Central memory CD4-positive, alpha-beta T cell (primary cell): ENCODE measurements around the gene FAM149B1.
"Not testable (repeated sequence)": the region's sequence is repeated elsewhere in the genome, so short reads cannot be mapped to it uniquely, and the experiment has no call there.

Source experiments
- DNase-seq: peaks from one replicate; pipeline ENCODE4 v3.0.0; 2022

The FAM149B1 gene

DNA sequence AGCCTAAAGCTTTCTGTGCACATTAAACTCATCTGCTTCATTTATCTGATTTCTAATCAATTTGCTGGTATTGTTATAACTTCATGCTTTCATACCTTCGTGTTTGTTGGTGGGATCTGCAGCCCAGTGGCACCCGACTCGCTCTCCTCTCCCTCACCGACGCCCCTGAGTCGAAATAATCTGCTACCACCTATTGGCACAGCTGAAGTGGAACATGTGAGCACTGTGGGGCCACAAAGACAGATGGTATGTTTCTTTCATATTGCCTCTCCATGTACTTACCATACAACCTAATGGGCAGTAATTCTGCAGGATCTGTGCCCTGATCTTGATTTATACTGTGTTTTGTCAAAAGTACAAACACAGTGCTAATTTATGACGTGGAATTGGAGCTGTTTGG lies 66.8 kb downstream of the FAM149B1 start:
- DNase-seq, result no peak

DNA sequence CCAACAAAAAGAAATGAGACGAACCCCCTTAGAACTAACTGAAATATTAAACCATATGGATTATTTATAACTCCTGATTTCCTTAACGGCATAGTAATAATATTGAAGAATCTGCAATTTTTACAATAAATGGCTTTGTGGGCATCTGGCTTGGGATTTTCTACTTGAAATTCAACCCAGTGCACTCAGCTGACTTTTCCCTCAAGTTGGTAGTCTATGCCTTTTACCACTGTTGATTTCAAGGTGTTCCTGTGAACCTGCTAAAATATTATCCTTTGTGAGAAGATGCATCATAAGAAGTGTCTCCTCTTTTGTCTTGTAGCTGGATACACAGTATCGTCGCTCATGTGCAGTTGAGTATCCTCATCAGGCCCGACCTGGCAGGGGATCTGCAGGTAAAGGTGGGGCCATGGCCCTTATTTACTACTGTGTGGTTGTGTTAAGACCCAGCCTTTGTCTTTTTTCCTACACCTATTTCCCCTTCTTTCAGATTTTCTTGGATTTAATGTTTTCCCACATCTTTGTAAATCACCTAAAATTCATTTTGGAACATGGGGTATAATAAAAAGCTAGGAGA lies 71.2 kb downstream of the FAM149B1 start:
- DNase-seq, result no peak

DNA sequence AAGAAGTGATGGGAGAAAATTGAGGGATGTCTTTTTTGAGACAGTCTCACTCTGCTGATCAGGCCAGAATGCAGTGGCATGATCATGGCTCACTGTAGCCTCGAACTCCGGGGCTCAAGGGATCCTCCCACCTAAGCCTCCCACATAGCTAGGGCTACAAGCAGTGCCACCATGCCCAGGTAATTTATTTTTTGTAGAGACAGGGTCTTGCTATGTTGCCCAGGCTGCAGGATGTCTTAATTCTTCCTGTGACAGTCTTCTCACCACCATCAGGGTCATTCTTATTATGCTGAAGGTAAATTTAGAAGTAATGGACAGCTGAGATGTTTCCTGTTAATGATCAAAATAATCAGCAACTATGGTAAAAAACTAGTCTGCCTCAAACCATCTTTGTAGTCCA lies 72.0 kb downstream of the FAM149B1 start:
- no peak for DNase-seq

DNA sequence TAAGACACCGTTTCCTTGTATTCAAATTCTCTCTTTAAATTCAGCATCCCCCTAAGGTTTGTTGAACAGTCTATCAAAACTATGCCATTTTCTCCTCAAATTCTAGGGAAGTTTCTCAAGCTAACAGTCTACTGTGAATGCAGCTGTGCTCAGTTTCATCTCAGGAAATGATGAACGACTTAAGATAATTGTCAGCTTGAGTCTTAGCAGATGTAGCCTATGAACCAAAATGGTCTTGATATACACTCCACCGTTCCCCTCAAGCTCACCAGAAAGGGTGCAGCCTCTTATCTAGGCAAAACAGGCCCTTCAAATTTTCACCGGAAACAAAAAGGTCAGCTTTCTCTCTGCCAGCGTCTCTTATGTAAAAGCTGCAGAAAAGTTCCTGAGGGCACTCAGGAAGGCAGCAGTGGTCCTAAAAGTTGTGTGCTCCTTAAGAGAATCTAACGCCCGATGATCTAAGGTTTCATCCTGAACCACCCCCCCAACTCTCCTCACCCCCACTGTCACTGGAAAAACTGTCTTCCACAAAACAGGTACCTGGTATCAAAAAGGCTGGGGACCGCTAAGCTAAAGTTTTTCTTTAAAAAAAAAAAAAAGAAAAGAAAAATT lies 77.1 kb downstream of the FAM149B1 start:
- DNase-seq, result no peak

DNA sequence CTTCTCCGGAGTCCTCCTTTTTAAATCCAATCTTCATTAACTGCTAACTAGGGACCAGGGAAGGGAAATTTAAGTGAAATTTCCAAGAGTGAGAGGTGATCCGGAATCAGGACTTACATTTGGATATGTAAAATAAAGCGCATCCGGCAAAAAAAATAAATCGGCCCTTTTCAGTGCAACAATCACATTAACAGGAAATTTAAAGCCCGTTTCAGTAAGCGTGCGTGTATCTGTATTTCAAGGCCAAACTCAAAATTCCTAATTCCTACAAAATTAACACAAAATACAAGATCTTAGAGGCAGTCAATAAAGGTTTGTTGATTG lies 78.4 kb downstream of the FAM149B1 start:
- DNase-seq, result peak; percentile 3

DNA sequence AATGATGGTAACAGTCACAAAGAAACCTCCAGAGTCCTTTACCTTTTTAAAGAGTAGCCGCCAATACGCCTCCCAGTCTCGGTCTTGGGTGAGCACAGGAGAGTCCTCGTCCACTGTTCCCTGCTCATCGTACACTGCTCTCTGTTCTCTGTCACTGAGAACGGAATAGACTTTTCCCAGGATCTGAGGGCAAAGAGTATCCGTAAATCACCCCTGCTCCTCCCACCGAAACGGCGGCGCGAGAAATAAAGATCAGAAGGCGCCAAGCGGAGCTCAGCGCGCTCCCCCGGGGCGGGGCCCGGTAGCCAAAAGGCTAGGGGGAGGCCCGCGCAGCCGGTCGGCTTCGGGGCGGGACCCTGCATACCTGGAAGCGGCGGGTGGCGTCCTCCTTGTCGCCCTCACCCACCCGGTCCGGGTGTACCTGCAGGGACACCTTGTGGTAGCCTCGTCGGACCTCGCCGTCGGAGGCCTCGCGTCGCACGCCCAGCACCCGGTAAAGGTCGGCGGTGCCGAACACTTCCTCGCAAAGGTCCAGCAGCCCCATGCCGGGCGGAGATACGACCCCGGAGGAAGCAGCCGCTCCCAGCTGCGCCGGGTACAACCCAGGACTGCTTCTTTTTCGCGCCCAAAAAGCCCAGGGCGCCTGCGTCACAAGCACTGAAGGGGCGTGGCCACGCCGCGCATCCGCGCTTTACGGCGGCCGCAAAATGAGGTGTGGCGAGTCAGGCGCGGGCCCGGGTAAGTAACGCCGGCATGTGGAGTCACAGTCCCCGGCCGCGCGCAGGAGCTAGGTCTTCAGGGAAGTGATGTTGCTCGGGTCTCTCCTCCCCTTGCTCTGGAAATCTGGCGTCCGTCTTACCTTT lies 79.0 kb downstream of the FAM149B1 start, which contains the start of gene DNAJC9:
TSS of gene DNAJC9 (minus strand) at position 610 of the 863 bp plus-strand sequence. CDS start at position 544, 66 bp downstream.
- peak; percentile 93 for DNase-seq

DNA sequence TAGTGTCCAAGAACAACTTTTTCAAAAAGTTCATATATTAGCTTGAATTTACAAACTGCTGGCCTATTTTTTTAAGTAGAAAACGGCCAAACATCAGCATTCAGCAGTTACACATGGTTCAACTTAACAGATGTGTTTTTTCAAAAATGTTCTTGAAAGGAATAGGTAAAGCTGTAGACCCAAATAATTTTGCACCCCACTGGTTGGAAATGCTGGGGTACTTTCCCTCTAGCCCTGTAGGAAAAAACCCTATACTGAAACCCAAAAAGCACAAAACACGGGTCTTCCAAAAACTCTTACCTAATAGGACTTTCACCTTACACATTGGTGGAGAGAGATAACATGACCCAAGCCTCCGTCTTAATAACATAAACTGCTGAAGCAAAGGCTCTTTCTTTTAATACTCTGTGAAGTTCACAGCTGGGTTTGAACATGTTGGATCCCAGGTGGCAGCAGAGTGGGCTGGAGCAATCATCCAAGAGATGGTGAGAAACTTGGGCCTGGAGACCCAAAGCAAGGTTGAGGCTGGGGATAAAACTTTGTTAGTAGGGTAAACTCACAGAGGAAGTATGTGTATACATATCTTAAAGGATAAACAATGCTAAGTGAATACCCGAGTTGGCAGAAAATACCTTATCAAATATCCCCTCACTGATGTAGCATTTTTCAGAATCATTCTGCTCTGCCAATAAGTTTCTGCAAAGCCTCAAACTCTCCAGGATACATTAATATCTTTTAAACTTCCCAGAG lies 79.8 kb downstream of the FAM149B1 start:
- no peak for DNase-seq

DNA sequence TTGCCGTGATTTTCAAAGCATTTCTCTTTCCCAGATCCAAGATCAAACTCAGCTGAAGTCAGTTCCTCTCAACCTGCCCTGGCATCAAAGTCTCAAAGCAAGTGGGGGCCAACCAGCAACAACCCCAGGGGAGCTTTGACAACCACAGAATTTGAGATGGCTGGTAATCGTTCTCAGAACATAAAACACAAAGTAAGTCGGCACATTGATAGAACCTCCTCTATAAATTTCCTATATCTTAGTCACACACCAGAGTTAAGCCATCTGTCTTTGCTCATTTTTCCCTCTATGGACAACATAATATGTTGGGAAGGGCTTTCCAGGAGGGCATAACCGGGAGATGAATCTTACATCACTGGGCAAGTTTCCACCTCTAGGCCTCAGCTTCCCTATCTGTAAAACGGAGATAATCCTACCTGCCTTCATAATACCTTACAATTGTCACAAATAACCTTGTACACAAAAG lies 80.4 kb downstream of the FAM149B1 start:
- DNase-seq, result no peak

DNA sequence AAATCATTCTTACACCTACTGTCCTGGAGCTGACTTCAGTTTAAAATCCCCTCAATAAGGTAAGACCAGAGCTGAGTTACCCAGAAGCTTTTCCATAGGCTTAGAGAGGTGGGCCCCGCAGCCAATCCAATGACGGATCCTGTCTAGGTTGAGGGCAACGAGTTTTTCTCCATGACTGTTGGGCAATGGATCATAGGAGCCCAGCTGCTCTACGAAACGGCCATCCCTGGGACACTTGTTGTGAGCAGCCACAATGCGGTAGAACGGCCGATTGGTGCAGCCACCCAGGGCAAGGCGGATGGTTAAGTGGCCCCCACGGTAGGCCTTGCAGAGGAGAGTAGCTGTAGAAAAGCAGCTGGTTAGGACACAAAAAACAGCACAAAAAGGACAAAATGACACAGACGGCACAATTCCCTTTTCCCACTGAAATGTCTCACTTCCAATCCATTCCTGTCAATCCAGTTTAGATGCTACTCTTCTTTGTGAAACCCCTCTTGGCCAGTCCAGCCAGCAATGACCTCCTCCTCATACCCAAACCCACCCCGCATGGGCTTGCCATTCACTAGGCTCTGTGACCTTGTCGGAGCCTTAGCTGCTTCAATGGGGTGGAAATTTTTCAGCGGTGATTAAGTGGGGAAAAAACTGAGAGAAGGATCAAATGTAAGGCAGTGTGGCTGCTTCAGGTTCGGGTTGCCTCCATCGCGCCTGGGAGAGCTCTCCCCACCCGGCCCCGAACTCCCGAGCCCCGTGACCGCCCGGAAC lies 83.9 kb downstream of the FAM149B1 start:
- no peak for DNase-seq

DNA sequence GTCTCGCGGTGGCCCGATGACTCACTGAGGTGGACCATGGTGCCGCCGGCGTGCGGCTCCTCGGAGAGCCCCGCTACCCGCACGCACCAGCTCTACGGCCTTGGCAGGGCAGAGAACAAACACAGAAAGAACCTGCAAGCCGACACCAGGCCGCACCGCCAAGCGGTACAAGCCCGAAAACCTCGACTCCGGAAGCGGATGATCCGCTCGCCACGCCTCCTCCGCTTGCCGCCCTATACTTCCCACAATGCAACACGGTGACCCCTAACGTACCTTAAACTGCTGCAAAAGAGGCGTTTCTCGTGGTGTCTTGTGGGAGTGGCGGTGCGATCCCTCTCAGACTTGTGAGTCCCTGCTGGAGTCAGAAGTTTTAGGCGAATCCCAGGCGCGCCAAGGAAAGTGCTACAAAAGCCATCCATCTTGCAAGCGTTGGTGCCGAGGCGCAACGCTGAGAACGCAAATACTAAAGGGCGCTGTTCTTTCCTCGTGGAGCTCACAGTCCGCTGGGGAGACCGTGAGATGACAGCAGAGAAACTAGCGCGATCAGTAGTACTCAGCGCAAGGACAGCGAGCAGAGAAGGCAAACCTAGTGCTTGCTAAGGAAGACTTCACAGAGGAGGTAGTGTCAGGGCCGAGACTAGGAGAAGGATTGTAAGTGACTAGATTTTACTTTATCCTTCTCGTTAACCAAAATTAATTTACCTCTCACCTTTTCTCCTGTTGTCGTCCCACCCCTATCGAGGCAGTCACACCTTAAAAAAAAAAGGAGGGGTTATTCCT lies 84.7 kb downstream of the FAM149B1 start, which contains the start of gene MRPS16:
TSS of gene MRPS16 (minus strand) at position 200 of the 780 bp plus-strand sequence. CDS start at position 38, 162 bp downstream.
- peak; percentile 94 for DNase-seq

DNA sequence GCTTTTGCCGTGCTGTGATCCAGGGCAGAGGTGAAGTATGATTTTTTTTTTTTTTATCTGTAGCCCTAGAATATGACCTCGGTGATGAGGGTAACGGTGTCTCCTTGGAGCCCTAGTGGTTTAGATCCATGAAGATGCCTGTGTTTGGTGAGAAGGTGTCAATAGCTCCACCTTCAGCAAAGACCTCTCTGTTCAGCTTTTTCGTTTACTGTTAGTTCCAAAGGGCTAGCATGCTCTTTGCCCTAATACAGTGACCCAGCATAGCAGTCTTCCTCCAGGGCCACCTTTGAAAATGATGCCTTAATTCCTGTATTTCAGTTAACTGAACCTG lies 85.3 kb downstream of the FAM149B1 start:
- DNase-seq, result no peak

DNA sequence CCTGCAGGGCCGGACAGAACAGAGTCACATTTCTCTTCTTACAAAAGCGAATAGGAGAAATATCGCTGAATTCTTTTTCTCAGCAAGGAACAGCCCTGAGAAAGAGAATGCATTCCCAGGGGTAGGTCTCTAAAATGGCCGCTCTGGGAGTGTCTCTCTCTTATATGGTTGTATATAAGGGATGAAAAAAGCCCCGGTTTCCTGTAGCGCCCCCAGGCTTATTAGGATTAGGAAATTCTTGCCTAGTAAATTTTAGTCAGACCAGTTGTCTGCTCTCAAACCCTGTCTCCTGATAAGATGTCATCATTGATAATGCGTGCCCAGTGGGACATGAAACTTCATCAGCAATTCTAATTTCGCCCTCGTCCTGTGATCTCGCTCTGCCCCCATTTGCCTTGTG lies 90.7 kb downstream of the FAM149B1 start:
- not testable (repeated sequence) for DNase-seq

DNA sequence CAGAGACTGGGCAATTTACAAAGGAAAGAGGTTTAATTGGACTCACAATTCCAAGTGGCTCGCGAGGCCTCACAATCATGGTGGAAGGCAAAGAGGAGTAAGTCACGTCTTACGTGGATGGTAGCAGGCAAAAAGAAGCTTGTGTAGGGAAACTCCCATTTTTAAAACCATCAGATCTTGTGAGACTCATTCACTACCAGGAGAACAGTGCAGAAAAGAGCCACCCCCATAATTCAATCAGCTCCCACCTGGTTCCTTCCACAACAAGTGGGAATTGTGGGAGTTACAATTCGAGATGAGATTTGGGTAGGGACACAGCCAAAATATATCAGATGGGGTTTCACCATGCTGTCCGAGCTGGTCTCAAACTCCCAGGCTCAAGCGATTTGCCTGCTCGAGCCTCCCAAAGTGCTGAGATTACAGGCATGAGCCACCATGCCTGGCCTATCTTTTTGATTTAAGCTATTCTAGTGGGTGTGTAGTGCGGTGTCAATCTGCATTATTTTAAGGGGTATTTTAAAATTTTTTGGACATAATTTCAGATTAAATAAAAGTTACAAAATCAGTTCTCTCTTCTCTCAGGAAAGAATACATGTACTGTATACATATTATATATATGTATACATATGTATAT lies 93.6 kb downstream of the FAM149B1 start:
- DNase-seq, result no peak

DNA sequence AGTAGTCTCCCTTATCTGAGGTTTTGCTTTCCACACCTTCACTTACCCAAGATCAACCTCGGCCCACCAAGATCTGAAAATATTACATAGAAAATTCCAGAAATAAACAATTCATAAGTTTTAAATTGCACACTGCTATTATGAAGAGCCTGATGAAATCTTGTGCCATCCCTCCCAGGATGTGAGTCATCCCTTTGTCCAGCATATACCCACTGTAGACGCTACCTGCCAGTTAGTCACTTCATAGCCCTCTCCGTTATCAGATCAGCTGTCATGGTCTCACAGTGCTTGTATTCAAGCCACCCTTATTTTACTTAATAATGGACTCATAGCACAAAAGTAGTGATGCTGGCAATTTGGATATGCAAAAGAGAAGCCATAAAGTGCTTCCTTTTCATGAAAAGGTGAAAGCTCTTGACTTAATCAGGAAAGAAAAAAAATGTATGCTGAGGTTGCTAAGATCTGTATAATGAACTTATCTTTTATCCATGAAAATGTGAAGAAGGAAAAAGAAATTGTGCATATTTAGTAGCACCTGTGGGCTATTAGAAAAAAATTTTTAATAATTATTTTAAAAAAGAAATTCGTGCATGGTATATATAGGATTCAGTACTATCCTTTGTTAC lies 94.3 kb downstream of the FAM149B1 start:
- no peak for DNase-seq

DNA sequence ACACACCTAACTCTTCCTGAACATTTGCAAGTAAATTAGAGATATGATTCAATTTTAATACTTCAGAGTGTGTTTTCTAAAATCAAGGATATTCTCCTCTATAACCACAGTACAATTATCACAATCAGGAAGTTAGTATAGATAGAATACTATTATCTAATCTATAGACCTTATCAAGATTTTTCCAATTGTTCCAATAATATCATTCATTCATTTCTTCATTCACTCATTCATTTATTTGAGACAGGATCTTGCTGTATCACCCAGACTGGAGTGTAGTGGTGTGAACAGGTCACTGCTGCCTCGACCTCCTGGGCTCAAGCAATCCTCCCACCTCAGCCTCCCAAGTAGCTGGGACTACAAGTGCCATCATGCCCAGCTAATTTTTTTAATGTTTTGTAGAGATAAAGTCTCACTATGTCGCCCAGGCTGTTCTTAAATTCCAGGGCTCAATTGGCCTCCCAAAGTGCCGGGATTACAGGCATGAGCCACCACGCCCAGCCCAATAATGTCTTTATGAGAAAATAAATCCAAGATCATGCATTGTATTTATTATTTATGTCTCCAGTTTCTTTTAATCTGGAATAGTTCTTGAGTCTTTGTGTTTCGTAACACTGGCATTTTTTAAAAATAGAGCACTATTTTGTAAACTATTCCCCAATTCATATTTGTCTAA lies 95.1 kb downstream of the FAM149B1 start:
- DNase-seq, result no peak

DNA sequence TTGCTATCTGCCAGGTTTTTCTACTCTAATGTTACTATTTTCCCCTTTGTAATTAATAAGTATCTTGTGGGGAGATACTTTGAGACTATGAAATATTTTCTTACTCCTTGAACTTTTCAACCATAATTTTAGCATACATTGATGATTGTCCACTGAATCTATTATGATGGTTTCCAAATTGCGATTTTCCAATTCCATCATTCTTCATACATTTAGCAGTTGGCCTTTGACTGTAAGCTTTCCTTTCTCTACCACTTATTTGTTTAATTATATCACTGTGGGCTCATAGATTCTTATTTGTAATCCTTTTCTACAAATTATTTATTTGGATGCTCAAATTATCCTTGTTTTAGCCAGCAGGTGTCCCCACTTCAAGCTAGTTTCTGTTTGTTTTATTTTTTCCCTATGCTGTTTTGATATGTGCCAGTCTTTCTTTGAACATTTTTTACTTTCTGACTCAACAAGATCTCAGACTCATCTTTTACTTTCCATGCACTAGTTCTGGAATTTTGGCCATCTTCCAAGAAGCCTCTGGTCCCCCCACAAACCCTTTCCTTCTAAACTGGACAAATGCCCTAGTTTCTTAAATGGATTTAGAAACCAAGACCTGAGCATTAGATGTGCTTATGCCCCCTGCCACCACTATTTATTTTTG lies 95.9 kb downstream of the FAM149B1 start:
- DNase-seq, result no peak

DNA sequence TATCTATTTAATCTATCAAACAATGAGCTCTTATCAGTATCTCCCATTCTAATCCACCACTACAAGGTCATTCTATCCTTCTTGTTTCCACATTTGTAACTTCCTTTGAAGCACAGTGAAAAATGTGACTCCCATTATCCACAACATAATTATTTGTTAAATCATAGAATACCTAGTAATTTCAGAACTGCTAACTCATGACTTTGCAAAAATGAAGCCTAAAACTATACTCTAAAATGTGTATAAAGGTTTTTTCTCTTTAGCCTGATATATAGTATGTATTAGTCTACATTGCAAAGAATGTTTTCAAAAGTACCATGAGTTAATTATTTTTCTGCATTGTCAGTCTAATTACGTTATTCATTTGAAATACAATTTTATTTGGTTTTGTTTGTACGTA lies 96.5 kb downstream of the FAM149B1 start:
- no peak for DNase-seq

DNA sequence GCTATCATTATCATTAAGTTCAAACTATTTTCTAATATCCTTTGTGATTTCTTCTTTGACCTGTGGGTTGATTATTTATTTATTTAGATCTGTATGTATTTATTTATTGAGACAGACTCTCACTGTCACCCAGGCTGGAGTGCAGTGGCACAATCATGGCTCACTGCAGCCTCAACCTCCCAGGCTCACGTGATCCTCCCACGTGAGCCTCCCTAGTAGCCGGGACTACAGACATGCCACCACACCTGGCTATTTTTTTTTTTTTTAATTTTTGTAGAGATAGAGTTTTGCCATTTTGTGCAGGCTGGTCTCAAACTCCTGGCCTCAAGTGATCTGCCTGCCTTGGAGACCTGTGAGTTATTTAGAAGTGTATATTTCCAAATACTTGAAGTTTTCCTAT lies 113.2 kb downstream of the FAM149B1 start:
- DNase-seq, result no peak

DNA sequence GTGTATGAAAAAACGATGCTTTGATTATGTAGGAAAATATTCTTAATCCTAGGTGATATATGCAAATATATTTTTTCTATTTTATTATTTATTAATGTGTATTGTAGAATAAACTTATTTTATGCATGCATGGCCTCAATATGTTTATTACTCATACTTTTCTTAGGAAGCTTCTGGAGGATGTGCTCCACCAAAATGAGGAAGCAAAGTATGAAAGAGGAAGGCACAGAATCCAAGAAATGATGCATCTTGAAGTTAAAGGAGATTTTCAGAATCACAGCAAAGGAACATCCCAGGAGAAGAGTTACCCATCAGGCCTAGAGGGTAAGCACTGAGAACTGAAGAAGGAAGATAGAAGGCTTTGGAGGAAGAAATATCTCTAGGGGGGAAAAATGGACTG lies 119.5 kb downstream of the FAM149B1 start:
- no peak for DNase-seq
